ENCODE data around the gene TCEA2.

Gene TCEA2

DNA sequence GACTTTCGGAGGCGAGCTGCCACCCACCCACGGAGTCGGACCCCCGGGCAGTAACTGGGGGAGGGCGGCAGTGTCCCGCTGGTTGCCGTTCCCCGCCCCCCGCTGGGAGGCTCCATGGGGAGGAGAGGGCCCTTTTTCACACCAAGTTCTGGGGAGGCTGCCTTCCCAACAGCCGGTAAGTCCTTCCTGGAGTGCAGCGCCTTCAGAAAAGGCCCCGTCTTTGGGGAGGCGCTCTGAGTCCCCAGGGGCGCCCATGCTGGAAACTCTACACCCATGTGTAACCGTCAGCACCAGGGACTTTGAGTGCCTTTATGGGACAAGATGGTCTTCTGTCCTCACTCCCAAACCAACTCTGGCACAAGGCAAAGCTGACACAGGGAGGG, 13.1 kb upstream of the TCEA2 start:
- no peak for DNase-seq

DNA sequence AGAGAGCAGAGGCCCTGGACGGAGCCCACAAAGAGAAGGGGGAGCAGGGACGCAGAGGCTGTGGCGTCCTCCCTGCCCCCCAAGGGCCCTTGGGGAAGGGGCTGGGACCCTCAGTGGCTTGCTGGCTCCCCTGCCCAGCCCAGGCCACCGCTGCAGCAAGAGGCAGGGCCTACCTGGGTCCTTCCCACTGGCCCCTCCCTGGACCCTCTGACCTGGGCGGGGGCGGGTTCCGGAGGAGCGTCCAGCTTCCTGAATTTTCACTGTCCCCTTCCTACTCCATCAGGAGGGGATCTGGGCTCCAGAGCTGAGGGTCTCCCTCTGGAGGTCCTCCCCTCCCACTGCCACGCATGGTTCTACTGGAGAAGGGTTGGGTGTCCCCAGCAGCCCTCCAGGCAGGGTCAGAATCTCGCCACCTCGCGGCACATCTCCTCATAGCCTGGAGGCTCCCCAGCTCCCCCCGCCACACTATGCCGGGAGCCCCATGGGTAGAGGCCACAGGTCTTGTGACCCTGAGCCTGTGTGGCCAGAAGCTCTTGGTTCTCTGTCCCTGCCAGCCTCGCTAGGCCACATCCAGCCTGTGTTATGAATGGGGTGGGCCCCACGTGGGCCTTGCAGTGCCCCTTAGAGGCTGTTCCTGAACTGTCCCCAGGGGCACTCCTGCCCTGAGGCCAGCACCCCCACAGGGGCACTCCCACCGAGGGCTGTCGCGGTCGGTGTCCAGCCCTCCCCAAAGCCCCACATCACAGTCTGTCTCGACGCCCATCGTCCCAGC, 12.6 kb upstream of the TCEA2 start:
- DNase-seq, result no peak

- DNase-seq, result no peak
These were observed 12.0 kb upstream of the TCEA2 start for GRCh38 chr20:64051033-64051452.

GRCh38 chr20:64051561-64052325, 11.3 kb upstream of the TCEA2 start:
- DNase-seq, result no peak

DNA sequence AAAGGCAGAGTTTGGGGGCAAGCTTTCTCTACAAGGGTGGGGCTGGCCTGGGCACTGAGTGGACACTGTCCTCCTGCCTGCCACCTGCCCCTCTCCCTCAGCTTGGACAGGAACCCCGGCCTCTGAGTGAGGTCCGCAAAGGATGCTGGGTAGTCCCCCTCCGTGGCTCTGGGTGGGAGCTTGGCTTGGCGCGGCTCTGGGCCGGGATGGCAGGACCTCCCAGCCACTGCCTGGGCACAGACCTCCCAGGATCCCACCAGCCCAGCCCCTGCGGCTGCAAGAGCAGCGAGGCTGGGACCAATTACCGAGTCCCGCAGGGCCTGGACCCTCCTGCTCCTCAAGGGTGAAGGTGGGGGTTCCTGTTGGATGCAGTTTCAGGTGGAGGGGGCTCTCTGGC, 10.7 kb upstream of the TCEA2 start:
- DNase-seq, result no peak

- no peak for DNase-seq
These were observed 9.8 kb upstream of the TCEA2 start for GRCh38 chr20:64052987-64053840.

- DNase-seq, result no peak
These were observed 8.9 kb upstream of the TCEA2 start for GRCh38 chr20:64053841-64054661.

GRCh38 chr20:64055396-64055892, 7.6 kb upstream of the TCEA2 start:
- no peak for DNase-seq

- peak in 1 of 2 experiments; percentile 23 for DNase-seq
These were observed 6.9 kb upstream of the TCEA2 start for GRCh38 chr20:64055893-64056638.

GRCh38 chr20:64056639-64056888, 6.4 kb upstream of the TCEA2 start:
- no peak for DNase-seq

DNA sequence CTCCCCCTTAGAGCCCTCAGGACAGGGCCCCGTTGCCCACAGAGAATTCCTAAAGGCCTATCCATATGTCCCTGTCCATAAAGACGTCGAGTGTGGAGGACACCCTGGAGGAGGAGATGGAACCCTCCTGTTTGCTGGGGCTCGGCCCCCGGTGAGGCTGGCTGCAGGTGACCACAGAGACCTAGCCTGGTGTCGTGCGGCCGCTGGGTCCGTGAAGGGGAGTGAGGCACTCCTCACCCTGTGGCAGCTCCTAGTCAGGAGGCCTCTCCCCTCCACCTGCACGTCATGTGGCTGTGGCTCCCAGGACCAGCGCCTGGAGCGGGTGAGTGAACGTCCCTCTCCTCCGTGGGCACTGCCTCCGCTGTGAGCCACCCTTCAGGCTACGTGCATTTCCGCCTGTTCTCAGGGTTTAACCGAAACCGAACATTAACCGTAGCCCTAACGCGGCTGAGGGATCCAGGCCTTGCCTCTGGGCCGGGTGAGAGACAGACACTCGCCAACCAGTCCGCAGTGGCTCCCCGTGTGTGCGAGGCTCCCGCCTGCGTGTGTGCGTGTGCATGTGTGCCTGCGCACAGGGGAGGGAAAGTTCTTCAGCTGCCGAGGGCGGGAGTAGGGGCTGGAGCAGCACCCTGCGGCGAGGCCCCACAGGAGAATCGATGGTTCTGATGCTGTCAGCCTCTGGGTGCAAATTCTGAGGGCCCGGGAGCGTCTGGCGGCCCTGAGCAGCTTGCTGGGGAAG, 5.9 kb upstream of the TCEA2 start:
- no peak for DNase-seq

- DNase-seq, result peak; percentile 60 to 78
These were observed 5.1 kb upstream of the TCEA2 start for GRCh38 chr20:64057628-64058498.

DNA sequence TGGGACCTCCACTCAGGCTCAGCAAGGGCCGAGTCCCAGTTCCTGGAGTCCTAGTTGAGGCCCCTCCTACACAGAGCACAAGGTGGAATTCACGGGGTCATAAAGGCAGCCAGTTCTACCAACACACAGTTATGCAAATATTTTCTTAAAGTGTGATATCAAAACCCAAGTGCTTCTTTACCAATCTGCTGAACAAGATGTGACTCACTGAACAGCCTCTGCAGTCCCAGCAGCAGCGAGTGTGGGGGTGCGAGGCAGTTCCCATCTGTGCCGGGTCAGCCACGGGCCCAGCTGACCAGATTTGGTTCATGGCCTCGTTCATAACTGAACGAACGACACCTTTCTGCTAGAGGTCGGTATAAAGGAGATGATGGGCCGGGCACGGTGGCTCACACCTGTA, 4.5 kb upstream of the TCEA2 start:
- no peak for DNase-seq

GRCh38 chr20:64062276-64062595, 762 bp upstream of the TCEA2 start:
- no peak for DNase-seq

DNA sequence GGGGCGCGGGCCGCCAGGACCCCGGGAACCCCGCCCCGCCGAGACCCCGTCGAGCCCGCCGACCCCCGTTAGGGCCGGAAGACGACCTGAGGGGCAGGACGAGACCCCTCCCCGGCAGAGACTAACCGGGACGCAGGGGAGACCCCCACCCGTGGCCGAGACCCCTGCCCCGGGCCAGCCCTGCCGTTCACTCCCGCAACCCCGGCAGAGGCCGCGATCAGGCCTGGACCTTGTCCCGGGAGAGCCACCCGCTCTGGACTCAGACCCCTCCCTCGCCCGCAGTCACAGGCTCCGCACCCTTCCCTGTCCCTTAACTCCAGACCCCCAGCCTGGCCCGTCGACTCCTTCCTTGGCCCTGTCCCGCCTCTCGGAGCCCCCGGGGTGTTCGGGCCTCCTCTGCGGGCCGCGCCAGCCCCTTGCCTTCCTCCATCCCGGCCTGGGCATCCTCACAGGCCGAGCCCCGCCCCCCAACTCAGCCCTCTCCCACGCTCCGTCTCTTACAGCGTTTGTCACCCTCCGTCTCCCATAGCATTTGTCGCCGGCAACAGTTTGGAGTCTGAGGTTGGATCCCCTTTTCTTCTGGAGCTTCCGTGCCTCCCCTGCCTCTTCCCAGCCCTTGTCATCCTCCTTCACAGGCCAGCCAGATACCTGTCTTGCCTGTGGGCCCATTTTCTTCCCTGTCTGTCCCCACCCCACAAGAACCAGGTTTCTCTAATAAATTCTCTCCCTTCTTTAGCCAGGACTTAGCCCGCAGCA, 569 bp downstream of the TCEA2 start:
- DNase-seq, result no peak

- DNase-seq, result no peak
These were observed 1.2 kb downstream of the TCEA2 start for GRCh38 chr20:64064145-64064698.

DNA sequence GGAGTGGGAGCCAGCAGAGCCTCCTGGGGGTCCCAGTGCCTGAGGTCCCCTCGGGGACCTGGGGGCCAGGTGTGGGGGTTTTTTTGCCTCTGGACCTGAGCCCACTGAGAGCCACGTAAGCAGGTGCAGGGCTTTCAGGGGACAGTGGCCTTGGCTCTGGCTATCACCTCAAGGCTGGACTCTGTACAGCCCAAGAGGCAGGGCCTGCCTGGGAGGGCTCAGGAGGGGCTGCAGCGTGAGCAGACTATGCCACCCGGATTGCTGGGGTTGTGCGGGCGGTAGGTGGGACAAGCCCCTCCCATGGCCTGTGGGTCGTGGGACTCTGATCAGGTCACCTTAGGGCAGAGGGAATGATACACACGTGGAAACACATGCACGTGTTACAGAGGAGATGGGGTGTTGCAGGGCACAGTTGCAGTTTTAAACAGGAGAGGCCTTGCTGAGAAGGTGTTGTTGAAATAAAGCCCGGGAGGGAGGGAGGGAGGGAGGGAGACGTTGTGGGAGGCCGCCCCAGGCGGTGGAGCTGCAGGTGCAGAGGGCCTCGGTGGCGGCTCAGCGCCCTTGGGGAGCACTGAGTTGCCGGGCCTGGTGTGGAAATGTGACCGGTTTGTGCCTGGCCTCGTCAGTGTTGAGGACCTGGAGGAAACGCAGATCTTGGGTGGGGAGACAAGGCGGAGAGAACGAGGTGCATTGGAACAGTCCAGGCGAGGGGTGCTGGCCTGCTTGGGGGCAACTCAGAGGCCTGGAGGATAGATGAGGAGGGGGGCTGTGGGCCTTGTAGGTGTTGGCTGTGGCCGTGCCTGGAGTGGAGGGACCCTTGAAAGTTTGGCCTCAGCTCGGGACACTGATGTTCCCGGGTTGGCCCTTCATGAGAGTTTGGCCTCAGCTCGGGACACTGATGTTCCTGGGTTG, 2.3 kb downstream of the TCEA2 start:
- DNase-seq, result no peak

DNA sequence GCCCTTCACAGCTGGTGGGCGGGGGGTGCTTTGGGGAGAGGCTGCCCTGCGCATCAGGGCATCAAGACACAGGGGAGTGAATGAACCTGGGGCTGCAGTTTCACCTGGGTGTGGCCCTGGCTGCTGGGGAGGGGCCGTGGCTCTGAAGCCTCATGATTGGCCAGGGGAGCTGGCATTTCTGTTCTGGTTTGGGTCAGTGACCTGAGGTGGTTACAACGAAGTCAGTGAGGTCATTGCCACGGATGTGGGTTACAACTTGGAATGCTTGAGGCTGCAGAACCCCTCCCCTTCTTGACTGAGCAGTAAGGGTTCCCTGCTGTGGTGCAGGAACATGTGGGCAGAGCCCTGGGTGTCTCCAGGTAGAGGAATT, 3.0 kb downstream of the TCEA2 start:
- DNase-seq, result no peak

Data from NCI-H2081 (cell line).